IPS-18a (cell line): ENCODE measurements around the gene DDIT3.
A peak's percentile ranks its signal among the peaks of the same experiment; 100 is the strongest.

Experiments used
- H3K27ac ChIP-seq: one replicate; pipeline ENCODE4 v1.5.1; 2013; ENCODE audit warnings: low read length
- H3K27me3 ChIP-seq: one replicate; pipeline ENCODE4 v1.6.1; 2013; ENCODE audit warnings: mild to moderate bottlenecking, low read length; ENCODE audit not compliant: control insufficient read depth, insufficient read depth
- H3K36me3 ChIP-seq: one replicate; pipeline ENCODE4 v1.6.1; 2013; ENCODE audit warnings: low read depth, low read length; ENCODE audit not compliant: control insufficient read depth
- H3K4me1 ChIP-seq: one replicate; pipeline ENCODE4 v1.6.1; 2013; ENCODE audit warnings: low read depth, low read length; ENCODE audit not compliant: control insufficient read depth
- H3K4me3 ChIP-seq: one replicate; pipeline ENCODE4 v1.5.1; 2013; ENCODE audit warnings: low read length
- H3K9ac ChIP-seq: one replicate; pipeline ENCODE4 v1.6.1; 2013; ENCODE audit warnings: mild to moderate bottlenecking, low read length, moderate library complexity
- H3K9me3 ChIP-seq: one replicate; pipeline ENCODE4 v1.6.1; 2013; ENCODE audit warnings: low read depth, low read length; ENCODE audit not compliant: control insufficient read depth

Gene DDIT3

GRCh38 chr12:57475271-57476161 is 44.8 kb downstream of the DDIT3 start:
- Histone ChIP-seq H3K4me1 (peaks cover 8% of the 10 kb centered on the region), H3K9ac (peak overlapping the region; percentile 9), H3K27ac (no peak overlapping the region), H3K4me3 (peak overlapping the region; percentile 51), H3K36me3 (no peaks in the 10 kb centered on the region), H3K9me3 (no peaks in the 10 kb centered on the region), H3K27me3 (peaks cover 74% of the 10 kb centered on the region)

- H3K27ac ChIP-seq = no peak overlapping the region
- no peaks in the 10 kb centered on the region for H3K9me3 ChIP-seq
- H3K4me1 ChIP-seq = peaks cover 8% of the 10 kb centered on the region
- peaks cover 72% of the 10 kb centered on the region for H3K27me3 ChIP-seq
- no peaks in the 10 kb centered on the region for H3K36me3 ChIP-seq
- H3K9ac ChIP-seq = no peak overlapping the region
- peak overlapping the region; percentile 51 for H3K4me3 ChIP-seq
Observed at GRCh38 chr12:57474862-57475261, 45.5 kb downstream of the DDIT3 start.

GRCh38 chr12:57474430-57474829 is 45.9 kb downstream of the DDIT3 start:
- H3K4me3 ChIP-seq = no peak overlapping the region
- no peaks in the 10 kb centered on the region for H3K9me3 ChIP-seq
- H3K4me1 ChIP-seq = peaks cover 8% of the 10 kb centered on the region
- no peaks in the 10 kb centered on the region for H3K36me3 ChIP-seq
- no peak overlapping the region for H3K9ac ChIP-seq
- peaks cover 69% of the 10 kb centered on the region for H3K27me3 ChIP-seq
- no peak overlapping the region for H3K27ac ChIP-seq

GRCh38 chr12:57473886-57474285 is 46.4 kb downstream of the DDIT3 start:
- Histone ChIP-seq H3K4me1 (peaks cover 8% of the 10 kb centered on the region), H3K27me3 (peaks cover 64% of the 10 kb centered on the region), H3K4me3 (no peak overlapping the region), H3K27ac (no peak overlapping the region), H3K9me3 (no peaks in the 10 kb centered on the region), H3K36me3 (no peaks in the 10 kb centered on the region), H3K9ac (no peak overlapping the region)

- H3K27ac ChIP-seq = no peak overlapping the region
- H3K4me1 ChIP-seq = peaks cover 8% of the 10 kb centered on the region
- H3K36me3 ChIP-seq = no peaks in the 10 kb centered on the region
- no peak overlapping the region for H3K9ac ChIP-seq
- no peak overlapping the region for H3K4me3 ChIP-seq
- peaks cover 63% of the 10 kb centered on the region for H3K27me3 ChIP-seq
- no peaks in the 10 kb centered on the region for H3K9me3 ChIP-seq
Observed at GRCh38 chr12:57473392-57473791, 46.9 kb downstream of the DDIT3 start.

- Histone ChIP-seq H3K27ac (no peak overlapping the region), H3K36me3 (no peaks in the 10 kb centered on the region), H3K4me3 (no peak overlapping the region), H3K27me3 (peaks cover 56% of the 10 kb centered on the region), H3K9ac (no peak overlapping the region), H3K4me1 (peaks cover 4% of the 10 kb centered on the region), H3K9me3 (no peaks in the 10 kb centered on the region)
Observed at GRCh38 chr12:57472391-57472790, 47.9 kb downstream of the DDIT3 start.

- H3K9me3 ChIP-seq = no peaks in the 10 kb centered on the region
- peaks cover 4% of the 10 kb centered on the region for H3K4me1 ChIP-seq
- no peak overlapping the region for H3K27ac ChIP-seq
- H3K4me3 ChIP-seq = no peak overlapping the region
- peaks cover 49% of the 10 kb centered on the region for H3K27me3 ChIP-seq
- H3K9ac ChIP-seq = no peak overlapping the region
- no peaks in the 10 kb centered on the region for H3K36me3 ChIP-seq
Observed at GRCh38 chr12:57471661-57472060, 48.7 kb downstream of the DDIT3 start.

- H3K4me1 ChIP-seq = peaks cover 4% of the 10 kb centered on the region
- no peak overlapping the region for H3K9ac ChIP-seq
- no peak overlapping the region for H3K4me3 ChIP-seq
- no peak overlapping the region for H3K27ac ChIP-seq
- H3K27me3 ChIP-seq = peaks cover 43% of the 10 kb centered on the region
- no peaks in the 10 kb centered on the region for H3K9me3 ChIP-seq
- H3K36me3 ChIP-seq = no peaks in the 10 kb centered on the region
Observed at GRCh38 chr12:57470970-57471656, 49.2 kb downstream of the DDIT3 start.

- Histone ChIP-seq H3K9me3 (no peaks in the 10 kb centered on the region), H3K27me3 (peaks cover 36% of the 10 kb centered on the region), H3K9ac (no peak overlapping the region)
Observed at GRCh38 chr12:57470286-57470969, 49.9 kb downstream of the DDIT3 start.

GRCh38 chr12:57469296-57470164 is 50.8 kb downstream of the DDIT3 start:
- no peaks in the 10 kb centered on the region for H3K9me3 ChIP-seq
- H3K27me3 ChIP-seq = peaks cover 27% of the 10 kb centered on the region
- H3K9ac ChIP-seq = no peak overlapping the region
- H3K4me3 ChIP-seq = no peak overlapping the region
- H3K36me3 ChIP-seq = no peaks in the 10 kb centered on the region
- no peak overlapping the region for H3K27ac ChIP-seq
- H3K4me1 ChIP-seq = no peaks in the 10 kb centered on the region

More at GRCh38 chr12:57470286-57470969, 49.9 kb downstream of the DDIT3 start:
- H3K27ac ChIP-seq = no peak overlapping the region
- H3K4me3 ChIP-seq = no peak overlapping the region
- peaks cover 4% of the 10 kb centered on the region for H3K4me1 ChIP-seq
- H3K36me3 ChIP-seq = no peaks in the 10 kb centered on the region

GRCh38 chr12:57467915-57468314 is 52.4 kb downstream of the DDIT3 start:
- peaks cover 1% of the 10 kb centered on the region for H3K4me1 ChIP-seq
- peaks cover 13% of the 10 kb centered on the region for H3K27me3 ChIP-seq
- no peaks in the 10 kb centered on the region for H3K9me3 ChIP-seq
- H3K36me3 ChIP-seq = no peaks in the 10 kb centered on the region
- no peak overlapping the region for H3K9ac ChIP-seq
- no peak overlapping the region for H3K27ac ChIP-seq
- H3K4me3 ChIP-seq = no peak overlapping the region
